ENCODE data around the gene SCYGR1.
A peak's percentile ranks its signal among the peaks of the same experiment; 100 is the strongest.
"Not testable (repeated sequence)": the region's sequence is repeated elsewhere in the genome, so short reads cannot be mapped to it uniquely, and the experiment has no call there.

The SCYGR1 gene

GRCh38 chr2:227402321-227402720, 14.6 kb upstream of the SCYGR1 start:
- no peak for DNase-seq

GRCh38 chr2:227401550-227401949, 13.8 kb upstream of the SCYGR1 start:
- no peak for DNase-seq

GRCh38 chr2:227398684-227399670, 11.2 kb upstream of the SCYGR1 start:
- no peak for DNase-seq

- DNase-seq: no peak
Observed at GRCh38 chr2:227397562-227397961, 9.8 kb upstream of the SCYGR1 start.

- no peak for DNase-seq
Observed at GRCh38 chr2:227395556-227395955, 7.8 kb upstream of the SCYGR1 start.

GRCh38 chr2:227394401-227394800, 6.7 kb upstream of the SCYGR1 start:
- no peak for DNase-seq

GRCh38 chr2:227390468-227391256, 2.9 kb upstream of the SCYGR1 start:
- no peak for DNase-seq

GRCh38 chr2:227389661-227390060, 1.9 kb upstream of the SCYGR1 start:
- DNase-seq: no peak

GRCh38 chr2:227389231-227389630, 1.5 kb upstream of the SCYGR1 start:
- DNase-seq: no peak

GRCh38 chr2:227388537-227389011, 825 bp upstream of the SCYGR1 start:
- no peak for DNase-seq

GRCh38 chr2:227386630-227387029, 1.1 kb downstream of the SCYGR1 start:
- no peak for DNase-seq

GRCh38 chr2:227383686-227384085, 4.1 kb downstream of the SCYGR1 start:
- no peak for DNase-seq

- DNase-seq: not testable (repeated sequence)
Observed at GRCh38 chr2:227382241-227382835, 5.4 kb downstream of the SCYGR1 start.

- DNase-seq: no peak
Observed at GRCh38 chr2:227379095-227379494, 8.7 kb downstream of the SCYGR1 start, which contains the start of gene TM4SF20. TM4SF20 (minus strand) TSS chr2:227379306; CDS start chr2:227379268, 38 bp downstream.

GRCh38 chr2:227378371-227378782, 9.4 kb downstream of the SCYGR1 start:
- no peak for DNase-seq

GRCh38 chr2:227377467-227378351, 10.0 kb downstream of the SCYGR1 start:
- DNase-seq: no peak

- no peak for DNase-seq
Observed at GRCh38 chr2:227376656-227377396, 10.9 kb downstream of the SCYGR1 start.

- DNase-seq: peak; percentile 19
Observed at GRCh38 chr2:227374158-227374557, 13.6 kb downstream of the SCYGR1 start.

- no peak for DNase-seq
Observed at GRCh38 chr2:227373389-227373788, 14.4 kb downstream of the SCYGR1 start.

GRCh38 chr2:227370791-227371312, 16.9 kb downstream of the SCYGR1 start:
- DNase-seq: no peak

- DNase-seq: no peak
Observed at GRCh38 chr2:227370092-227370491, 17.7 kb downstream of the SCYGR1 start.
